Medulla oblongata (tissue), 1 donor: ENCODE measurements around the gene BUB1B.
A peak's percentile ranks its signal among the peaks of the same experiment; 100 is the strongest.
"Not testable (repeated sequence)": the region's sequence is repeated elsewhere in the genome, so short reads cannot be mapped to it uniquely, and the experiment has no call there.

ENCODE experiments used
- DNase-seq: peaks from one replicate; pipeline ENCODE4 v3.0.0-alpha.2; 2015; ENCODE audit errors: extremely low spot score

BUB1B gene

GRCh38 chr15:40160689-40161688 lies at the start of gene BUB1B:
Gene BUB1B, plus strand, starts transcription at chr15:40161069. Its CDS starts 152 bp downstream, at chr15:40161221.
- DNase-seq = peak; percentile 98

- DNase-seq = no peak
Measured at GRCh38 chr15:40111888-40112287, 49.0 kb upstream of the BUB1B start.

- DNase-seq = no peak
Measured at GRCh38 chr15:40112789-40113188, 48.1 kb upstream of the BUB1B start.

GRCh38 chr15:40114218-40114617 lies 46.7 kb upstream of the BUB1B start:
- DNase-seq = no peak

GRCh38 chr15:40115106-40115505 lies 45.8 kb upstream of the BUB1B start:
- DNase-seq = not testable (repeated sequence)

GRCh38 chr15:40115670-40116093 lies 45.2 kb upstream of the BUB1B start:
- DNase-seq = peak; percentile 74

GRCh38 chr15:40118473-40118872 lies 42.4 kb upstream of the BUB1B start:
- no peak for DNase-seq

GRCh38 chr15:40121911-40122638 lies 38.8 kb upstream of the BUB1B start:
- peak; percentile 78 for DNase-seq

GRCh38 chr15:40122989-40123388 lies 37.9 kb upstream of the BUB1B start:
- not testable (repeated sequence) for DNase-seq

- DNase-seq = not testable (repeated sequence)
Measured at GRCh38 chr15:40123863-40124262, 37.0 kb upstream of the BUB1B start.

GRCh38 chr15:40124333-40124732 lies 36.5 kb upstream of the BUB1B start:
- not testable (repeated sequence) for DNase-seq

- not testable (repeated sequence) for DNase-seq
Measured at GRCh38 chr15:40124807-40125285, 36.0 kb upstream of the BUB1B start.

GRCh38 chr15:40125950-40126349 lies 34.9 kb upstream of the BUB1B start:
- DNase-seq = no peak

- no peak for DNase-seq
Measured at GRCh38 chr15:40128766-40129660, 31.9 kb upstream of the BUB1B start.

GRCh38 chr15:40130118-40130517 lies 30.8 kb upstream of the BUB1B start:
- DNase-seq = no peak

GRCh38 chr15:40130799-40131502 lies 29.9 kb upstream of the BUB1B start:
- DNase-seq = no peak

- DNase-seq = no peak
Measured at GRCh38 chr15:40133544-40133943, 27.3 kb upstream of the BUB1B start.

GRCh38 chr15:40134885-40135284 lies 26.0 kb upstream of the BUB1B start:
- DNase-seq = no peak

GRCh38 chr15:40135846-40136450 lies 24.9 kb upstream of the BUB1B start:
- DNase-seq = not testable (repeated sequence)
